Memory B cell (primary cell): ENCODE data around the gene SERPINB8.
A peak's percentile ranks its signal among the peaks of the same experiment; 100 is the strongest.
"Not testable (repeated sequence)": the region's sequence is repeated elsewhere in the genome, so short reads cannot be mapped to it uniquely, and the experiment has no call there.

Experiments used
- ATAC-seq: fragments of 150-1000 bp; cut with Tn5 transposase; 2 replicates; pipeline ENCODE4 v1.10.0; 2021; ENCODE audit warnings: low read depth, mild to moderate bottlenecking, moderate library complexity
- DNase-seq, 2 donors: peaks; one replicate each; pipeline ENCODE4 v3.0.0; 2022; ENCODE audit warnings: low spot score in 2 of 2
- H3K27ac Mint-ChIP-seq: one replicate; pipeline ENCODE4 v1.8.0; 2022; ENCODE audit warnings: mild to moderate bottlenecking, moderate library complexity, mixed read lengths
- H3K27me3 Mint-ChIP-seq: one replicate; pipeline ENCODE4 v1.8.0; 2022; ENCODE audit warnings: mixed read lengths
- H3K36me3 Mint-ChIP-seq: one replicate; pipeline ENCODE4 v1.8.0; 2022; ENCODE audit warnings: mild to moderate bottlenecking, mixed read lengths
- H3K4me1 Mint-ChIP-seq: one replicate; pipeline ENCODE4 v1.8.0; 2022; ENCODE audit warnings: mixed read lengths
- H3K4me3 Mint-ChIP-seq: one replicate; pipeline ENCODE4 v1.8.0; 2022; ENCODE audit warnings: mild to moderate bottlenecking, moderate library complexity, mixed read lengths
- H3K9me3 Mint-ChIP-seq: one replicate; pipeline ENCODE4 v1.8.0; 2022; ENCODE audit warnings: mixed read lengths

Gene SERPINB8

GRCh38 chr18:63969942-63970808, at the start of gene SERPINB8:
TSS of gene SERPINB8 (plus strand) at chr18:63970081. CDS start at chr18:63978309, 8,228 bp downstream.
- Mint-ChIP-seq H3K27me3 (no peaks in the 10 kb centered on the region), H3K36me3 (no peaks in the 10 kb centered on the region), H3K9me3 (no peaks in the 10 kb centered on the region), H3K27ac (peak within 1 kb of the TSS; percentile 96), H3K4me1 (peaks cover 35% of the 10 kb centered on the region), H3K4me3 (peak within 1 kb of the TSS; percentile 96)
- DNase-seq (peak; percentile 54), ATAC-seq (peak; percentile 89)

- Mint-ChIP-seq H3K36me3 (no peaks in the 10 kb centered on the region), H3K4me1 (no peaks in the 10 kb centered on the region), H3K9me3 (no peaks in the 10 kb centered on the region), H3K27ac (no peak overlapping the region), H3K4me3 (no peak overlapping the region), H3K27me3 (peaks cover 18% of the 10 kb centered on the region)
- ATAC-seq (no peak), DNase-seq (no peak)
Measured at GRCh38 chr18:63922049-63922448, 47.8 kb upstream of the SERPINB8 start.

- Mint-ChIP-seq H3K27ac (no peak overlapping the region), H3K36me3 (no peaks in the 10 kb centered on the region), H3K4me3 (no peak overlapping the region), H3K9me3 (no peaks in the 10 kb centered on the region), H3K27me3 (peaks cover 16% of the 10 kb centered on the region), H3K4me1 (peaks cover 4% of the 10 kb centered on the region)
- no peak for ATAC-seq
- DNase-seq = no peak
Measured at GRCh38 chr18:63924551-63924950, 45.3 kb upstream of the SERPINB8 start.

- H3K27ac Mint-ChIP-seq = no peak overlapping the region
- DNase-seq = no peak
- no peak overlapping the region for H3K4me3 Mint-ChIP-seq
- H3K4me1 Mint-ChIP-seq = peaks cover 4% of the 10 kb centered on the region
- H3K36me3 Mint-ChIP-seq = no peaks in the 10 kb centered on the region
- ATAC-seq = no peak
- peaks cover 11% of the 10 kb centered on the region for H3K27me3 Mint-ChIP-seq
- no peaks in the 10 kb centered on the region for H3K9me3 Mint-ChIP-seq
Measured at GRCh38 chr18:63928331-63928730, 41.5 kb upstream of the SERPINB8 start.

GRCh38 chr18:63929369-63929768, 40.5 kb upstream of the SERPINB8 start:
- not testable (repeated sequence) for H3K27ac Mint-ChIP-seq, H3K4me1 Mint-ChIP-seq, H3K27me3 Mint-ChIP-seq, H3K9me3 Mint-ChIP-seq, H3K36me3 Mint-ChIP-seq, ATAC-seq, DNase-seq, H3K4me3 Mint-ChIP-seq

GRCh38 chr18:63930773-63931354, 39.0 kb upstream of the SERPINB8 start:
- Mint-ChIP-seq H3K27ac (no peak overlapping the region), H3K27me3 (peaks cover 3% of the 10 kb centered on the region), H3K4me1 (peaks cover 4% of the 10 kb centered on the region), H3K9me3 (no peaks in the 10 kb centered on the region), H3K4me3 (no peak overlapping the region), H3K36me3 (no peaks in the 10 kb centered on the region)
- ATAC-seq = no peak
- no peak for DNase-seq

GRCh38 chr18:63936156-63936931, 33.5 kb upstream of the SERPINB8 start:
- Mint-ChIP-seq H3K27ac (no peak overlapping the region), H3K9me3 (no peaks in the 10 kb centered on the region), H3K4me1 (peaks cover 2% of the 10 kb centered on the region), H3K36me3 (no peaks in the 10 kb centered on the region), H3K4me3 (no peak overlapping the region), H3K27me3 (peaks cover 3% of the 10 kb centered on the region)
- ATAC-seq (peak; percentile 93), DNase-seq (peak; percentile 52 to 58)

GRCh38 chr18:63936932-63937393, 32.9 kb upstream of the SERPINB8 start:
- H3K27me3 Mint-ChIP-seq = peaks cover 8% of the 10 kb centered on the region
- H3K27ac Mint-ChIP-seq = no peak overlapping the region
- DNase-seq = no peak
- H3K9me3 Mint-ChIP-seq = no peaks in the 10 kb centered on the region
- ATAC-seq = no peak
- no peaks in the 10 kb centered on the region for H3K36me3 Mint-ChIP-seq
- peaks cover 2% of the 10 kb centered on the region for H3K4me1 Mint-ChIP-seq
- no peak overlapping the region for H3K4me3 Mint-ChIP-seq

GRCh38 chr18:63940008-63940407, 29.9 kb upstream of the SERPINB8 start:
- H3K9me3 Mint-ChIP-seq = no peaks in the 10 kb centered on the region
- no peaks in the 10 kb centered on the region for H3K36me3 Mint-ChIP-seq
- peaks cover 2% of the 10 kb centered on the region for H3K4me1 Mint-ChIP-seq
- H3K27ac Mint-ChIP-seq = no peak overlapping the region
- peaks cover 15% of the 10 kb centered on the region for H3K27me3 Mint-ChIP-seq
- no peak for DNase-seq
- H3K4me3 Mint-ChIP-seq = no peak overlapping the region
- ATAC-seq = no peak

- H3K27me3 Mint-ChIP-seq = peaks cover 15% of the 10 kb centered on the region
- not testable (repeated sequence) for DNase-seq, H3K9me3 Mint-ChIP-seq, H3K4me3 Mint-ChIP-seq, H3K36me3 Mint-ChIP-seq, H3K4me1 Mint-ChIP-seq, H3K27ac Mint-ChIP-seq, ATAC-seq
Measured at GRCh38 chr18:63940543-63941050, 29.3 kb upstream of the SERPINB8 start.

- Mint-ChIP-seq H3K4me1 (peaks cover 19% of the 10 kb centered on the region), H3K9me3 (peaks cover 3% of the 10 kb centered on the region), H3K36me3 (peaks cover 3% of the 10 kb centered on the region), H3K27ac (no peak overlapping the region), H3K4me3 (no peak overlapping the region), H3K27me3 (peaks cover 7% of the 10 kb centered on the region)
- DNase-seq = no peak
- no peak for ATAC-seq
Measured at GRCh38 chr18:63947051-63947790, 22.7 kb upstream of the SERPINB8 start.

GRCh38 chr18:63949068-63949737, 20.7 kb upstream of the SERPINB8 start, which contains the start of gene HMSD:
TSS of gene HMSD (plus strand) at chr18:63949301. CDS start at chr18:63953456, 4,155 bp downstream.
- Mint-ChIP-seq H3K27ac (peak within 1 kb of the TSS; percentile 38), H3K27me3 (no peaks in the 10 kb centered on the region), H3K36me3 (peaks cover 3% of the 10 kb centered on the region), H3K9me3 (peaks cover 3% of the 10 kb centered on the region), H3K4me1 (peaks cover 19% of the 10 kb centered on the region), H3K4me3 (peak within 1 kb of the TSS; percentile 75)
- ATAC-seq = peak; percentile 98
- peak; percentile 46 to 53 for DNase-seq

- ATAC-seq (no peak), DNase-seq (no peak)
- Mint-ChIP-seq H3K36me3 (peaks cover 3% of the 10 kb centered on the region), H3K27me3 (peaks cover 1% of the 10 kb centered on the region), H3K9me3 (peaks cover 3% of the 10 kb centered on the region), H3K27ac (no peak overlapping the region), H3K4me1 (peaks cover 19% of the 10 kb centered on the region), H3K4me3 (no peak overlapping the region)
Measured at GRCh38 chr18:63951302-63951705, 18.6 kb upstream of the SERPINB8 start.
